GM12878 (cell line): Measurements from ENCODE around the gene TCOF1.

Experiments
- BACH1 ChIP-seq: fragments of 450-650 bp; IDR thresholded peaks from 2 replicates; pipeline ENCODE4 v1.6.1; 2017; ENCODE audit warnings: mild to moderate bottlenecking, borderline replicate concordance
- CEBPB ChIP-seq, 2 experiments: fragments of 150-350 bp in 1 of 2; IDR thresholded peaks; 2 replicates each; pipeline ENCODE4 v1.6.1; 2012 to 2014; ENCODE audit warnings: low read depth in 2 of 2, low read length in 2 of 2, borderline replicate concordance in 1 of 2, inconsistent platforms in 1 of 2
- CTCF ChIP-seq, 3 experiments: IDR thresholded peaks in 2 of 3; conservative IDR thresholded peaks in 1 of 3; 2 replicates each; pipeline ENCODE4 v1.5.1; 2011; ENCODE audit warnings: low read depth in 3 of 3, low read length in 3 of 3, mild to moderate bottlenecking in 3 of 3, control low read depth in 2 of 3, moderate library complexity in 2 of 3, inconsistent platforms in 1 of 3, mixed read lengths in 1 of 3; ENCODE audit not compliant: control insufficient read depth in 2 of 3, insufficient read depth in 1 of 3; ENCODE audit errors: extremely low read depth in 1 of 3
- GABPA ChIP-seq: IDR thresholded peaks from 2 replicates; pipeline ENCODE4 v1.6.1; 2014; ENCODE audit warnings: antibody characterized with exemption, low read depth, mild to moderate bottlenecking, inconsistent platforms
- MYC ChIP-seq: IDR thresholded peaks from 2 replicates; pipeline ENCODE4 v1.6.1; 2011; ENCODE audit warnings: mild to moderate bottlenecking, low read length, moderate library complexity, inconsistent platforms; ENCODE audit not compliant: insufficient read depth, insufficient replicate concordance, insufficient read length, severe bottlenecking
- SKIL ChIP-seq: fragments of 450-650 bp; IDR thresholded peaks from 2 replicates; pipeline ENCODE4 v1.6.1; 2017; ENCODE audit warnings: mild to moderate bottlenecking, low read depth, inconsistent platforms; ENCODE audit not compliant: poor library complexity, severe bottlenecking
- TCF7 ChIP-seq: IDR thresholded peaks from 2 replicates; pipeline ENCODE4 v1.6.1; 2014; ENCODE audit warnings: antibody characterized with exemption, borderline replicate concordance
- ZBTB4 ChIP-seq: fragments of 450-650 bp; formaldehyde crosslinking; IDR thresholded peaks from 2 replicates; pipeline ENCODE4 v1.4.0; 2022; ENCODE audit warnings: mild to moderate bottlenecking, moderate library complexity
- ZNF622 ChIP-seq: fragments of 450-650 bp; IDR thresholded peaks from 2 replicates; pipeline ENCODE4 v1.6.1; 2017; ENCODE audit warnings: mild to moderate bottlenecking, inconsistent platforms

- TF ChIP-seq BACH1, result peak; percentile 78
- no peak for TF ChIP-seq CTCF (IDR thresholded peaks at IDR 0.05 in 2 of 3, conservative IDR thresholded peaks at IDR 0.05 in 1 of 3; ENCODE audit: control insufficient read depth in 2 of 3, extremely low read depth in 1 of 3, insufficient read depth in 1 of 3, low read depth in 3 of 3, low read length in 3 of 3)
- no peak for TF ChIP-seq CEBPB (IDR thresholded peaks at IDR 0.05; ENCODE audit: borderline replicate concordance in 1 of 2, low read depth in 2 of 2, low read length in 2 of 2)
- no peak for TF ChIP-seq SKIL
- no peak for TF ChIP-seq MYC
- no peak for TF ChIP-seq GABPA
- no peak for TF ChIP-seq ZBTB4
- no peak for TF ChIP-seq ZNF622
- no peak for TF ChIP-seq TCF7
Measured at GRCh38 chr5:150407096-150407720, 49.7 kb downstream of the TCOF1 start.
